Measurements from ENCODE around the gene PUS3.
"Not testable (repeated sequence)": the region's sequence is repeated elsewhere in the genome, so short reads cannot be mapped to it uniquely, and the experiment has no call there.

Gene PUS3

GRCh38 chr11:125916683-125917347, 13.8 kb upstream of the PUS3 start:
- no peak for DNase-seq (ENCODE audit: low spot score)

- not testable (repeated sequence) for DNase-seq (ENCODE audit: low spot score)
These were observed 11.6 kb upstream of the PUS3 start for GRCh38 chr11:125914601-125915000.

- DNase-seq (ENCODE audit: low spot score) = no peak
These were observed 7.3 kb upstream of the PUS3 start for GRCh38 chr11:125910226-125910849.

- no peak for DNase-seq (ENCODE audit: low spot score)
These were observed 1.7 kb upstream of the PUS3 start for GRCh38 chr11:125904678-125905077.

GRCh38 chr11:125903711-125904659, 979 bp upstream of the PUS3 start, which contains the start of gene DDX25:
DDX25 (plus strand) TSS chr11:125904508; CDS start chr11:125904518, 10 bp downstream.
- DNase-seq (ENCODE audit: low spot score) = peak; percentile 55

- DNase-seq (ENCODE audit: low spot score) = no peak
These were observed 604 bp downstream of the PUS3 start for GRCh38 chr11:125902277-125902926.

- no peak for DNase-seq (ENCODE audit: low spot score)
These were observed 1.1 kb downstream of the PUS3 start for GRCh38 chr11:125901872-125902271.

- DNase-seq (ENCODE audit: low spot score) = no peak
These were observed 10.0 kb downstream of the PUS3 start for GRCh38 chr11:125892994-125893393.

- no peak for DNase-seq (ENCODE audit: low spot score)
These were observed 10.9 kb downstream of the PUS3 start for GRCh38 chr11:125892071-125892470.

GRCh38 chr11:125890447-125891100, 12.4 kb downstream of the PUS3 start:
- no peak for DNase-seq (ENCODE audit: low spot score)

- DNase-seq (ENCODE audit: low spot score) = peak; percentile 78
These were observed 15.4 kb downstream of the PUS3 start, which contains the start of gene HYLS1 for GRCh38 chr11:125887373-125888324. HYLS1 (plus strand) TSS chr11:125887668; CDS start chr11:125899369, 11,701 bp downstream.

GRCh38 chr11:125886997-125887372, 16.0 kb downstream of the PUS3 start:
- no peak for DNase-seq (ENCODE audit: low spot score)

GRCh38 chr11:125883375-125883774, 19.6 kb downstream of the PUS3 start:
- DNase-seq (ENCODE audit: low spot score) = no peak

- no peak for DNase-seq (ENCODE audit: low spot score)
These were observed 21.7 kb downstream of the PUS3 start for GRCh38 chr11:125881291-125881690.

GRCh38 chr11:125874556-125875124, 28.4 kb downstream of the PUS3 start:
- peak; percentile 64 for DNase-seq (ENCODE audit: low spot score)

GRCh38 chr11:125873881-125874555, 29.0 kb downstream of the PUS3 start:
- DNase-seq (ENCODE audit: low spot score) = no peak

- DNase-seq (ENCODE audit: low spot score) = no peak
These were observed 30.9 kb downstream of the PUS3 start for GRCh38 chr11:125872138-125872491.

GRCh38 chr11:125871391-125872137, 31.4 kb downstream of the PUS3 start:
- DNase-seq (ENCODE audit: low spot score) = peak; percentile 73

- no peak for DNase-seq (ENCODE audit: low spot score)
These were observed 33.5 kb downstream of the PUS3 start for GRCh38 chr11:125869521-125869920.
